GM21528 (cell line): ENCODE measurements around the gene SPDYE3.
"Not testable (repeated sequence)": the region's sequence is repeated elsewhere in the genome, so short reads cannot be mapped to it uniquely, and the experiment has no call there.

Experiments
- ATAC-seq: cut with Tn5 transposase; IDR thresholded peaks from one replicate; pipeline ENCODE4 v1.9.1; 2021; ENCODE audit warnings: mild to moderate bottlenecking, moderate library complexity; ENCODE audit not compliant: unreplicated experiment, low FRiP score

Gene SPDYE3

GRCh38 chr7:100287191-100287969, 20.1 kb upstream of the SPDYE3 start:
- ATAC-seq = not testable (repeated sequence)

GRCh38 chr7:100288258-100288657, 19.2 kb upstream of the SPDYE3 start:
- ATAC-seq = not testable (repeated sequence)

- ATAC-seq = not testable (repeated sequence)
Observed at GRCh38 chr7:100292162-100292561, 15.3 kb upstream of the SPDYE3 start.

GRCh38 chr7:100295269-100295668, 12.2 kb upstream of the SPDYE3 start:
- not testable (repeated sequence) for ATAC-seq

GRCh38 chr7:100297852-100298631, 9.5 kb upstream of the SPDYE3 start:
- ATAC-seq = not testable (repeated sequence)

GRCh38 chr7:100298632-100298895, 8.9 kb upstream of the SPDYE3 start:
- not testable (repeated sequence) for ATAC-seq

GRCh38 chr7:100304526-100304925, 3.0 kb upstream of the SPDYE3 start:
- not testable (repeated sequence) for ATAC-seq

- ATAC-seq = not testable (repeated sequence)
Observed at GRCh38 chr7:100318329-100318728, 10.8 kb downstream of the SPDYE3 start.

- ATAC-seq = not testable (repeated sequence)
Observed at GRCh38 chr7:100321648-100322047, 14.1 kb downstream of the SPDYE3 start.

- not testable (repeated sequence) for ATAC-seq
Observed at GRCh38 chr7:100324194-100324593, 16.7 kb downstream of the SPDYE3 start.

- ATAC-seq = not testable (repeated sequence)
Observed at GRCh38 chr7:100325671-100326070, 18.2 kb downstream of the SPDYE3 start.

GRCh38 chr7:100326914-100327313, 19.4 kb downstream of the SPDYE3 start:
- ATAC-seq = not testable (repeated sequence)

GRCh38 chr7:100335566-100336466, 28.3 kb downstream of the SPDYE3 start:
- peak; percentile 96 for ATAC-seq

GRCh38 chr7:100338083-100338696, 30.7 kb downstream of the SPDYE3 start:
- ATAC-seq = not testable (repeated sequence)

GRCh38 chr7:100341286-100341685, 33.8 kb downstream of the SPDYE3 start:
- ATAC-seq = not testable (repeated sequence)

- ATAC-seq = no peak
Observed at GRCh38 chr7:100342765-100343164, 35.3 kb downstream of the SPDYE3 start.

GRCh38 chr7:100344124-100344559, 36.6 kb downstream of the SPDYE3 start:
- ATAC-seq = peak; percentile 19

- ATAC-seq = peak; percentile 63
Observed at GRCh38 chr7:100344560-100345287, 37.2 kb downstream of the SPDYE3 start.

GRCh38 chr7:100345288-100345672, 37.8 kb downstream of the SPDYE3 start:
- ATAC-seq = peak; percentile 25

- no peak for ATAC-seq
Observed at GRCh38 chr7:100346921-100347320, 39.4 kb downstream of the SPDYE3 start.
